PC-3 (cell line): ENCODE data around the gene MACROD2. TPM values are rescaled to one million over a fixed set of nuclear protein-coding genes. Genes with fewer than 3 reads are reported as not detected.

ENCODE experiments used
- ATAC-seq: fragments of 200-7000 bp; cut with Tn5 transposase; 2 replicates; pipeline ENCODE4 v1.9.1; 2020; ENCODE audit warnings: mild to moderate bottlenecking, moderate library complexity
- BruUV-seq: library from RNA; stranded (reverse); fragments of 400-500 nt; replicated peaks from 2 replicates; lab custom pipeline; 2021; lab: Mats Ljungman, UMichigan
- CTCF ChIA-PET: fragments of 300-600 bp; sonication (Branson Sonifier 250); formaldehyde crosslinking; loops from one replicate; lab custom pipeline; 2022; ENCODE audit warnings: antibody characterized with exemption; lab: Charles Lee
- POLR2A ChIA-PET: fragments of 300-600 bp; sonication (Branson Sonifier 250); formaldehyde crosslinking; loops from one replicate; lab custom pipeline; 2022; ENCODE audit warnings: antibody characterized with exemption; ENCODE audit not compliant: unreplicated experiment; lab: Charles Lee
- DNase-seq: peaks from one replicate; pipeline ENCODE4 v3.0.0-alpha.2; 2015
- H2AFZ ChIP-seq: fragments of 300-600 bp; sonication (generic); 2 replicates; pipeline ENCODE4 v1.6.0; 2016; ENCODE audit warnings: antibody characterized with exemption, low read length
- H3F3A ChIP-seq: fragments of 300-600 bp; sonication (generic); one replicate; pipeline ENCODE4 v1.6.0; 2017; ENCODE audit warnings: antibody characterized with exemption, low read length, control low read depth, mild to moderate bottlenecking; ENCODE audit not compliant: unreplicated experiment
- H3K27ac ChIP-seq: fragments of 300-600 bp; sonication (generic); 2 replicates; pipeline ENCODE4 v1.5.1; 2016; ENCODE audit warnings: mild to moderate bottlenecking, low read length
- H3K27me3 ChIP-seq: fragments of 300-600 bp; sonication (generic); 2 replicates; pipeline ENCODE4 v1.6.1; 2016; ENCODE audit warnings: low read length, mixed read lengths
- H3K36me3 ChIP-seq: fragments of 300-600 bp; sonication (generic); 2 replicates; pipeline ENCODE4 v1.6.1; 2016; ENCODE audit warnings: low read depth, mixed run types, low read length, mixed read lengths
- H3K4me1 ChIP-seq: fragments of 300-600 bp; sonication (generic); 2 replicates; pipeline ENCODE4 v1.5.1; 2016; ENCODE audit warnings: low read length; ENCODE audit not compliant: insufficient read depth
- H3K4me2 ChIP-seq: fragments of 300-600 bp; sonication (generic); 2 replicates; pipeline ENCODE4 v1.6.0; 2016; ENCODE audit warnings: low read length
- H3K4me3 ChIP-seq: fragments of 300-600 bp; sonication (generic); 2 replicates; pipeline ENCODE4 v1.5.1; 2016; ENCODE audit warnings: mild to moderate bottlenecking, low read length, mixed read lengths
- H3K79me2 ChIP-seq: fragments of 300-600 bp; sonication (generic); 2 replicates; pipeline ENCODE4 v1.6.1; 2017; ENCODE audit warnings: low read length, mixed read lengths
- H3K9ac ChIP-seq: fragments of 300-600 bp; sonication (generic); 2 replicates; pipeline ENCODE4 v1.6.0; 2016; ENCODE audit warnings: mild to moderate bottlenecking, low read length
- H3K9me2 ChIP-seq: fragments of 300-600 bp; sonication (generic); replicated peaks from 2 replicates; pipeline ENCODE4 v1.6.1; 2016; ENCODE audit warnings: mixed run types, low read length, mixed read lengths
- H3K9me3 ChIP-seq: fragments of 300-600 bp; sonication (generic); 2 replicates; pipeline ENCODE4 v1.6.1; 2016; ENCODE audit warnings: low read length, mixed read lengths
- H4K20me1 ChIP-seq: fragments of 300-600 bp; sonication (generic); 2 replicates; pipeline ENCODE4 v1.6.1; 2016; ENCODE audit warnings: low read length, mixed read lengths
- EZH2 ChIP-seq: fragments of 300-600 bp; sonication (generic); IDR thresholded peaks from one replicate; pipeline ENCODE4 v1.6.1; 2017; ENCODE audit warnings: antibody characterized with exemption, mild to moderate bottlenecking, low read length; ENCODE audit not compliant: unreplicated experiment
- EZH2phosphoT487 ChIP-seq: fragments of 300-600 bp; sonication (generic); IDR thresholded peaks from 2 replicates; pipeline ENCODE4 v1.6.1; 2018; ENCODE audit warnings: mild to moderate bottlenecking, antibody characterized with exemption, low read length, borderline replicate concordance
- intact Hi-C: fragments of 100-400 bp; cut with micrococcal nuclease; formaldehyde crosslinking; loops from 2 replicates; pipeline ENCODE4 v1.9.0; 2023
- total RNA-seq: library from RNA; depleted of rRNA; stranded (reverse); fragments of >200 nt; gene quantifications from 2 replicates; pipeline ENCODE4 v1.2.3, GENCODE V29; 2014
- TF ChIP-seq, protein P1 (sequence below): fragments of 300-600 bp; sonication (generic); conservative IDR thresholded peaks from 2 replicates; pipeline ENCODE4 v1.5.1; 2017; ENCODE audit warnings: antibody characterized with exemption, low read depth, mild to moderate bottlenecking, low read length

Gene MACROD2
- total RNA-seq, 1 experiment from 2014 or later: 3.1 TPM

GRCh38 chr20:14622796-14623195 is 627.5 kb downstream of the MACROD2 start:
- Histone ChIP-seq H3K9me3 (no peaks in the 10 kb centered on the region), H3K4me1 (peaks cover 4% of the 10 kb centered on the region; the same call in 1 of the 2 replicates), H3K4me2 (no peak overlapping the region), H3K79me2 (no peaks in the 10 kb centered on the region), H3F3A (no peaks in the 10 kb centered on the region), H3K9ac (no peak overlapping the region), H3K4me3 (no peak overlapping the region), H3K36me3 (no peaks in the 10 kb centered on the region), H3K27me3 (no peaks in the 10 kb centered on the region), H3K27ac (no peak overlapping the region), H2AFZ (no peak overlapping the region), H3K9me2 (no peaks in the 10 kb centered on the region), H4K20me1 (no peaks in the 10 kb centered on the region)
- intact Hi-C loops: no loop called here
- BruUV-seq: no TSS peak
- ChIA-PET POLR2A (no interaction called here), CTCF (no interaction called here)
- ATAC-seq (peak; percentile 93), DNase-seq (peak; percentile 83)
- TF ChIP-seq EZH2: no peak
- no peak for TF ChIP-seq EZH2phosphoT487
- TF ChIP-seq, protein P1, sequence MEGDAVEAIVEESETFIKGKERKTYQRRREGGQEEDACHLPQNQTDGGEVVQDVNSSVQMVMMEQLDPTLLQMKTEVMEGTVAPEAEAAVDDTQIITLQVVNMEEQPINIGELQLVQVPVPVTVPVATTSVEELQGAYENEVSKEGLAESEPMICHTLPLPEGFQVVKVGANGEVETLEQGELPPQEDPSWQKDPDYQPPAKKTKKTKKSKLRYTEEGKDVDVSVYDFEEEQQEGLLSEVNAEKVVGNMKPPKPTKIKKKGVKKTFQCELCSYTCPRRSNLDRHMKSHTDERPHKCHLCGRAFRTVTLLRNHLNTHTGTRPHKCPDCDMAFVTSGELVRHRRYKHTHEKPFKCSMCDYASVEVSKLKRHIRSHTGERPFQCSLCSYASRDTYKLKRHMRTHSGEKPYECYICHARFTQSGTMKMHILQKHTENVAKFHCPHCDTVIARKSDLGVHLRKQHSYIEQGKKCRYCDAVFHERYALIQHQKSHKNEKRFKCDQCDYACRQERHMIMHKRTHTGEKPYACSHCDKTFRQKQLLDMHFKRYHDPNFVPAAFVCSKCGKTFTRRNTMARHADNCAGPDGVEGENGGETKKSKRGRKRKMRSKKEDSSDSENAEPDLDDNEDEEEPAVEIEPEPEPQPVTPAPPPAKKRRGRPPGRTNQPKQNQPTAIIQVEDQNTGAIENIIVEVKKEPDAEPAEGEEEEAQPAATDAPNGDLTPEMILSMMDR: peak; percentile 61

- DNase-seq (no peak), ATAC-seq (no peak)
- CTCF ChIA-PET: no interaction called here
- no peak overlapping the region for H3K4me2 ChIP-seq
- H3K4me3 ChIP-seq: no peak overlapping the region
- H3K4me1 ChIP-seq: peaks cover 10% of the 10 kb centered on the region
- no peaks in the 10 kb centered on the region for H3F3A ChIP-seq
- H3K79me2 ChIP-seq: no peaks in the 10 kb centered on the region
- H3K36me3 ChIP-seq: no peaks in the 10 kb centered on the region
- TF ChIP-seq EZH2 (no peak), EZH2phosphoT487 (no peak)
- TF ChIP-seq, protein P1: no peak
- POLR2A ChIA-PET: no interaction called here
- intact Hi-C loops: no loop called here
- H4K20me1 ChIP-seq: no peaks in the 10 kb centered on the region
- H3K9ac ChIP-seq: no peak overlapping the region
- H3K9me2 ChIP-seq: no peaks in the 10 kb centered on the region
- no TSS peak for BruUV-seq
- no peak overlapping the region for H3K27ac ChIP-seq
- no peaks in the 10 kb centered on the region for H3K27me3 ChIP-seq
- no peaks in the 10 kb centered on the region for H3K9me3 ChIP-seq
- H2AFZ ChIP-seq: no peak overlapping the region
Measured at GRCh38 chr20:14631011-14631410, 635.7 kb downstream of the MACROD2 start.

DNA sequence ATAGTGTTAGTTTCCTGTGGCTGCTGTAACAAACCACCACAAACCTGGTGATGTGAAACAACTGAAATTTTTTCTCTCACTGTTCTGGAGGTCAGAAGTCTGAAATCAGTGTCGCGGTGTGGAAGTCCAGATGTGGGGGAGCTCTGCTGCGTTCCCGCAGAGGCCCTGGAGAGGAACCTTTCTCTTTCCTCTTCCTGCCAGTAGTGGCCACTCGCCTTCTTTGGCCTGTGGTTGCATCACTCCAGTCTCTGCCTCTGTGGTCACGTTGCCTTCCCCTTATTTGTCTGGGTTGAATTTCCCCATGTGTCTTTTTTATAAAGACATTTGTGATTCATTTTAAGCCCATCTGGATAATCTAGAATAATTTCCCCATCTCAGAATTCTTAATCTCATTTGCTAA is 637.6 kb downstream of the MACROD2 start:
- Histone ChIP-seq H3K4me2 (no peak overlapping the region), H3K4me3 (no peak overlapping the region), H3K9me2 (no peaks in the 10 kb centered on the region), H3K9me3 (no peaks in the 10 kb centered on the region), H3K9ac (no peak overlapping the region), H3K4me1 (peaks cover 10% of the 10 kb centered on the region), H3F3A (no peaks in the 10 kb centered on the region), H3K79me2 (no peaks in the 10 kb centered on the region), H3K36me3 (no peaks in the 10 kb centered on the region), H2AFZ (no peak overlapping the region), H3K27ac (no peak overlapping the region), H4K20me1 (no peaks in the 10 kb centered on the region), H3K27me3 (no peaks in the 10 kb centered on the region)
- ATAC-seq (no peak), DNase-seq (no peak)
- intact Hi-C loops: no loop called here
- ChIA-PET POLR2A (no interaction called here), CTCF (no interaction called here)
- no TSS peak for BruUV-seq
- TF ChIP-seq EZH2phosphoT487 (no peak), EZH2 (no peak)
- TF ChIP-seq, protein P1: no peak
